BE2C (cell line): ENCODE data around the gene TMCO2.

Experiments
- DNase-seq: peaks from one replicate; pipeline ENCODE4 v3.0.0-alpha.2; 2020
- H3K27me3 ChIP-seq: fragments of 250-450 bp; sonication (Bioruptor Pico); 2 replicates; pipeline ENCODE4 v1.5.1; 2020; ENCODE audit warnings: mild to moderate bottlenecking
- H3K36me3 ChIP-seq: fragments of 250-450 bp; sonication (Bioruptor Pico); 2 replicates; pipeline ENCODE4 v1.5.1; 2020; ENCODE audit warnings: mild to moderate bottlenecking
- H3K4me1 ChIP-seq: fragments of 250-450 bp; sonication (Bioruptor Pico); 2 replicates; pipeline ENCODE4 v1.5.1; 2020
- H3K4me3 ChIP-seq: 2 replicates; pipeline ENCODE4 v1.5.1; 2011; ENCODE audit warnings: low read depth, low read length
- H3K9me3 ChIP-seq: fragments of 250-450 bp; sonication (Bioruptor Pico); 2 replicates; pipeline ENCODE4 v1.5.1; 2020
- CTCF ChIP-seq: IDR thresholded peaks from 2 replicates; pipeline ENCODE4 v1.5.1; 2012; ENCODE audit warnings: mild to moderate bottlenecking, low read depth, low read length

The TMCO2 gene

GRCh38 chr1:40241362-40241761, 6.4 kb upstream of the TMCO2 start:
- no peak for DNase-seq
- Histone ChIP-seq H3K27me3 (no peaks in the 10 kb centered on the region), H3K36me3 (peaks cover 12% of the 10 kb centered on the region), H3K4me3 (no peak overlapping the region), H3K4me1 (no peaks in the 10 kb centered on the region), H3K9me3 (no peaks in the 10 kb centered on the region)
- TF ChIP-seq CTCF, result no peak

GRCh38 chr1:40243351-40243750, 4.4 kb upstream of the TMCO2 start:
- Histone ChIP-seq H3K4me3 (no peak overlapping the region), H3K9me3 (no peaks in the 10 kb centered on the region), H3K4me1 (no peaks in the 10 kb centered on the region), H3K36me3 (no peaks in the 10 kb centered on the region), H3K27me3 (no peaks in the 10 kb centered on the region)
- no peak for TF ChIP-seq CTCF
- no peak for DNase-seq

- Histone ChIP-seq H3K27me3 (no peaks in the 10 kb centered on the region), H3K4me3 (no peak overlapping the region), H3K4me1 (no peaks in the 10 kb centered on the region), H3K9me3 (no peaks in the 10 kb centered on the region), H3K36me3 (no peaks in the 10 kb centered on the region)
- DNase-seq, result no peak
- no peak for TF ChIP-seq CTCF
These were observed 3.5 kb upstream of the TMCO2 start for GRCh38 chr1:40244138-40244744.

- Histone ChIP-seq H3K27me3 (no peaks in the 10 kb centered on the region), H3K36me3 (no peaks in the 10 kb centered on the region), H3K9me3 (no peaks in the 10 kb centered on the region), H3K4me1 (no peaks in the 10 kb centered on the region), H3K4me3 (no peak overlapping the region)
- no peak for TF ChIP-seq CTCF
- DNase-seq, result no peak
These were observed 2.1 kb upstream of the TMCO2 start for GRCh38 chr1:40245686-40246085.

- no peaks in the 10 kb centered on the region for H3K27me3 ChIP-seq
- H3K9me3 ChIP-seq, result no peaks in the 10 kb centered on the region
- no peaks in the 10 kb centered on the region for H3K36me3 ChIP-seq
- DNase-seq, result no peak
- TF ChIP-seq CTCF, result no peak
- H3K4me1 ChIP-seq, result no peaks in the 10 kb centered on the region
- H3K4me3 ChIP-seq, result no peak overlapping the region
These were observed 675 bp downstream of the TMCO2 start for GRCh38 chr1:40248412-40248811.

- H3K27me3 ChIP-seq, result no peaks in the 10 kb centered on the region
- no peaks in the 10 kb centered on the region for H3K4me1 ChIP-seq
- no peak overlapping the region for H3K4me3 ChIP-seq
- TF ChIP-seq CTCF, result no peak
- H3K9me3 ChIP-seq, result no peaks in the 10 kb centered on the region
- DNase-seq, result no peak
- no peaks in the 10 kb centered on the region for H3K36me3 ChIP-seq
These were observed 3.7 kb downstream of the TMCO2 start for GRCh38 chr1:40251456-40251855.
